Activated naive CD8-positive, alpha-beta T cell treated with anti-CD3 and anti-CD28 coated beads, Interleukin-2, amount 10 ng/mL, durations not matched to agents 7 days and 5 days (primary cell): ENCODE data around the gene FAF1. TPM values are rescaled to one million over a fixed set of nuclear protein-coding genes. Genes with fewer than 3 reads are reported as not detected.

ENCODE experiments used
- ATAC-seq: fragments of 150-1000 bp; cut with Tn5 transposase; one replicate; pipeline ENCODE4 v1.10.0; 2021; ENCODE audit warnings: low read depth, moderate library complexity
- POLR2A ChIA-PET: fragments of 350-600 bp; sonication (Branson Sonifier 250); formaldehyde crosslinking; loops from one replicate; lab custom pipeline; 2021; ENCODE audit warnings: antibody characterized with exemption; lab: Charles Lee
- DNase-seq: peaks from one replicate; pipeline ENCODE4 v3.0.0; 2021
- H3K27ac Mint-ChIP-seq: one replicate; pipeline ENCODE4 v1.8.0; 2022; ENCODE audit warnings: mild to moderate bottlenecking, mixed read lengths
- H3K27me3 Mint-ChIP-seq: one replicate; pipeline ENCODE4 v1.8.0; 2022; ENCODE audit warnings: mild to moderate bottlenecking, moderate library complexity, mixed read lengths
- H3K36me3 Mint-ChIP-seq: one replicate; pipeline ENCODE4 v1.8.0; 2021; ENCODE audit warnings: mild to moderate bottlenecking, mixed read lengths
- H3K4me1 Mint-ChIP-seq: one replicate; pipeline ENCODE4 v1.8.0; 2021; ENCODE audit warnings: mixed read lengths
- H3K4me3 Mint-ChIP-seq: one replicate; pipeline ENCODE4 v1.8.0; 2022; ENCODE audit warnings: mild to moderate bottlenecking, moderate library complexity, mixed read lengths
- H3K9me3 Mint-ChIP-seq: one replicate; pipeline ENCODE4 v1.8.0; 2021; ENCODE audit warnings: mixed read lengths
- total RNA-seq, 2 experiments: library from RNA; stranded (reverse); gene quantifications; one replicate each; pipeline ENCODE4 v1.2.3, GENCODE V29; 2021

The FAF1 gene
- total RNA-seq, 2 experiments from 2014 or later: 70.3 to 75.2 TPM

DNA sequence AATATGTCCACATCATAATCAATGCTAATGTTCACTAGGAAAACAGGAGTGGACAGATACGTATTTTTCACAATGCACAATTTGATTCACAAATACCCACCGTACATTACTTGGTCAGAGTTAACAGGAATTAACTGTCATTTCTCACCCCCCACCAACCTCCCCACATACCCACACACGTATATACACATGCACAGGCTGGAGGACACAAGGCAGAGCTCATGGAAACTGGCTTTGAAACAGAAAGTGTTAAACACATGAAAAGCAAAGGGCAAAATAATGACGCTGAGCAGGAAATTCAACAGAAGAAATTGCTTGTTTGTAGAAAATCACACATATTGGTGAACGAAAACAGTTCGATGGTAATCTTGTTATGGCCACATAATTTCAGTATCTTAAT lies 348.4 kb downstream of the FAF1 start:
- H3K4me3 Mint-ChIP-seq: peak overlapping the region; percentile 28
- DNase-seq (no peak), ATAC-seq (peak; percentile 56)
- H3K36me3 Mint-ChIP-seq: peaks cover 4% of the 10 kb centered on the region
- peaks cover 4% of the 10 kb centered on the region for H3K9me3 Mint-ChIP-seq
- POLR2A ChIA-PET: no interaction called here
- no peak overlapping the region for H3K27ac Mint-ChIP-seq
- no peaks in the 10 kb centered on the region for H3K27me3 Mint-ChIP-seq
- H3K4me1 Mint-ChIP-seq: peaks cover 3% of the 10 kb centered on the region

DNA sequence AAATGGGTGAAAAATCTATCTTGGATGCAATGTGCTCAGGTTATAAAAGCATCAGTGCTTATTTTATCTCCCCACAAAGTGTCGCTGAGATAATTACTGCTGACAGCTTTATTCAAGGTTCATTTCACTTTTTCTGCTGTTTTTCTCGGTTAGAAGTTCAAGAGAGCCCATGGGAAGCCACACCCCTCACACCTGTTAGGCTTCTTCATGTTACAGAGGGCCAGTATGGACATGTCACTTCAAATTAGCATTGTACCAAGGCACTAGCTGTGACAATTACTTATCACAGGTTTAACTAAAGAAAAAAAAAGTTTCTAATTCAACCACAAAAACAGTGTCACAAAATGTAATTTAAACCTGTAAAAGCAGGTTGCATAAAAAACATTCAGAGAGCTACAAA lies 349.5 kb downstream of the FAF1 start:
- Mint-ChIP-seq H3K36me3 (peaks cover 4% of the 10 kb centered on the region), H3K9me3 (peaks cover 3% of the 10 kb centered on the region), H3K4me1 (peaks cover 3% of the 10 kb centered on the region), H3K4me3 (no peak overlapping the region), H3K27me3 (no peaks in the 10 kb centered on the region), H3K27ac (no peak overlapping the region)
- ATAC-seq: no peak
- no peak for DNase-seq
- POLR2A ChIA-PET: no interaction called here

DNA sequence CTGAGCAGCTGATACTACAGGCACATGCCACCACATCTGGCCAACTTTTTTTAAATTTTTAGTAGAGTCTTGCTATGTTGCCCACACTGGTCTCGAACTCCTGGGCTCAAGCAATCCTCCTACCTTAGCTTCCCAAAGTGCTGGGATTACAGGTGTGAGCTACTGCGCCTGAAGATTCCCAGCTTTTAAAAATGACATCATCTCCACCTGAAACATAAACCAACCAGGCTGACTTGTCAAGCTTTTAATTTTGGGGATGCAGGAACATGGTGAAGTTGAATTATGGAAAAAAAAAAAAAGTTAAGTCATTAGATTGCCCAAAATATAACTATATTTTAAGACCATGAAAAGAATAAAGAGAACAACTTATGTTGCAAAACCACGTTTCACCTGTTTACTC lies 350.6 kb downstream of the FAF1 start:
- Mint-ChIP-seq H3K4me1 (peaks cover 3% of the 10 kb centered on the region), H3K9me3 (no peaks in the 10 kb centered on the region), H3K4me3 (no peak overlapping the region), H3K27me3 (no peaks in the 10 kb centered on the region), H3K27ac (no peak overlapping the region), H3K36me3 (peaks cover 1% of the 10 kb centered on the region)
- ATAC-seq (no peak), DNase-seq (no peak)
- POLR2A ChIA-PET: no interaction called here

DNA sequence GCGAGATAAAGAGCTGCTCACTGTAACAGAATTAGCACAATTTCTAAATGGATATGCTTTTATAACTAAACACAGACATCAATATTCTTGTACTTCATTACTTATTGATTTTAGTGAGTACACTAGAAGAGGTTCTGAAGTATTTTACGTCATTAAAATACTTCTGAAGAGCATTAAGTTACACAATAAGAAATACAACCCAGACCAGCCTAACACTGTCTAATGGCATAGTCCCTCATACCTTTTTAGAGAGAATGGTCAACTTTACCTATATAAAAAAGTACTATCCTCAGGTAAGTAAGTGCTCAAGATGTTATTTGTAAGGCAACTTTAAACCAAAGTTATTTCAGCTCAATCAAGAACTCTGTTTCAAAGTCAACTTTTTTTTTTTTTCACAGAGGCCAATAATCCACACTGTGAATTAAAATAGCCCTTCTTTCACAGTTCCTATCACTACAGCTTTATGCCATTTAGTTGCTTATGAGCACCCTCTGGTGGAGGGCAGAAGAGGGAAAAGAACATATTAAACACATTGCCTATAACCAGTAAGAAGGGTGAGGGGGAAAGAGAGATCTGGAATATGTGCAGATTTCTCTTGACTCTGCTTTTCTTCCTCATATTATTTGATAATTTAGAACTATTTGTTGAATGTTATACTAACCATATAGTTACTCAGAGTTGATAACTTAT lies 354.7 kb downstream of the FAF1 start:
- no peaks in the 10 kb centered on the region for H3K9me3 Mint-ChIP-seq
- H3K4me1 Mint-ChIP-seq: peaks cover 2% of the 10 kb centered on the region
- DNase-seq (no peak), ATAC-seq (no peak)
- no peak overlapping the region for H3K4me3 Mint-ChIP-seq
- peaks cover 1% of the 10 kb centered on the region for H3K36me3 Mint-ChIP-seq
- no peak overlapping the region for H3K27ac Mint-ChIP-seq
- no peaks in the 10 kb centered on the region for H3K27me3 Mint-ChIP-seq
- POLR2A ChIA-PET: no interaction called here

DNA sequence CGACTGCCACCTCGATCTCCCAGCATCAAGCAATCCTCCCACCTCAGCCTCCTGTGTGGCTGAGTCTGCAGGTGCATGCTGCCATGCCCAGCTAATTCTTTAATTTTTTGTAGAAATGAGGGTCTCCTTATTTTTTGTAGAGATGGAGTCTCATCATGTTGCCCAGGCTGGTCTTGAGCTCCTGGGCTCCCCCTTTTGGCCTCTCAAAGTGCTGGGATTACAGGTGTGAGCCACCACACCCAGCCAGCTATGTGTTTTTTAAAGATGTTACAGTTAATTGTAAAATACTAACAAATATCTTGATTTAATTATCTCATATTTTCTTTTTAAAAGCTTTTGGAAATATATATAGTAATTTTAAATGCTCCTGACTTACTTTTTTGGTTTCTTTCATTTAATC lies 355.5 kb downstream of the FAF1 start:
- H3K36me3 Mint-ChIP-seq: no peaks in the 10 kb centered on the region
- H3K4me3 Mint-ChIP-seq: no peak overlapping the region
- H3K9me3 Mint-ChIP-seq: no peaks in the 10 kb centered on the region
- H3K27ac Mint-ChIP-seq: no peak overlapping the region
- POLR2A ChIA-PET: no interaction called here
- ATAC-seq (no peak), DNase-seq (no peak)
- no peaks in the 10 kb centered on the region for H3K27me3 Mint-ChIP-seq
- H3K4me1 Mint-ChIP-seq: peaks cover 2% of the 10 kb centered on the region

DNA sequence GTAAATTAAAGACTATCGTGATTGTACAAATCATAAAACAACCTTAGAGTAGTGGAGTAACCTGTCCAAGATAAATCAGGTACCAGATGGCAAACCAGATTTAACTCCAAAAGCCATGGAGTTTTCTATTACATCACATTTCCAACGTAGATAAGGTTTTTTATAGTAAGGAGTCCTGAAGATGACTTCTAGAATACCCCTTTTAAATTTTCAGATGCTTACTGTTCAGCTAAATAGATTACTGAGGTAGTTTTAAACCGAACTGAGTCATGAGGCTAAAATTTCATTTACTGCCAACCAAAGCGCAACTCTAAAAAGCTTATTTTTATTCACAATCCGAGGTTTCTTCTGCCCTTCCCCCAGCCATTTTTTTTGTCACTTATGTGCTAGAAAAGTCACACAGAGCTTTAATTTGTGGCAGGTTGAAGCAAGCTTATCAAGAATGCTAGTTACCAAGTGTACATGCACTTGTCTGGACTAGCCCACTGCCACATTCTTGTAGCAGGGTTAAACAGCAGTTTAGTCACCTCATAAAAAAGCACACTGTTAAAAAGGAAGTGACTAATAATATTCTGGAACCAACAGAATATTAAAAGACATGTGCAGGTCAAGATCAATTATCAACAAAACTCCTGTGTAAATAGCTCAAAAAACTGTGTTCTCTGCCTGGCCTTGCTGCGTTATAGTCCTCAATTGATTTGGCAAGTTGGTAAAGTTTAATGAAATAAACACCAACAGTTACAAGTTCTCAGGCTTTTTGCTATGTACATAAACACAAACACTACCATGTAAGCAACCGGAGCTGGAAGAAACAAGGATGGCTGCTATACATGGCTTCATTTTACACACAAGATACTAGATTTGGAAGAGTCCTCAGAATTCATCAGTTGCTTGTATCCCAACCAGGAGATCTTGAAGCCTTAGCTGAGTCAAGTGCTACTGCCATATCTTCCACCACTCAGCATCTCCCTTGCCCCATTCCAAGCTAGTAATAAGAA lies 356.5 kb downstream of the FAF1 start:
- peaks cover under 1% of the 10 kb centered on the region for H3K36me3 Mint-ChIP-seq
- peaks cover 2% of the 10 kb centered on the region for H3K4me1 Mint-ChIP-seq
- no peak for ATAC-seq
- no peak for DNase-seq
- no peak overlapping the region for H3K27ac Mint-ChIP-seq
- H3K4me3 Mint-ChIP-seq: no peak overlapping the region
- no peaks in the 10 kb centered on the region for H3K9me3 Mint-ChIP-seq
- no peaks in the 10 kb centered on the region for H3K27me3 Mint-ChIP-seq
- POLR2A ChIA-PET: no interaction called here

DNA sequence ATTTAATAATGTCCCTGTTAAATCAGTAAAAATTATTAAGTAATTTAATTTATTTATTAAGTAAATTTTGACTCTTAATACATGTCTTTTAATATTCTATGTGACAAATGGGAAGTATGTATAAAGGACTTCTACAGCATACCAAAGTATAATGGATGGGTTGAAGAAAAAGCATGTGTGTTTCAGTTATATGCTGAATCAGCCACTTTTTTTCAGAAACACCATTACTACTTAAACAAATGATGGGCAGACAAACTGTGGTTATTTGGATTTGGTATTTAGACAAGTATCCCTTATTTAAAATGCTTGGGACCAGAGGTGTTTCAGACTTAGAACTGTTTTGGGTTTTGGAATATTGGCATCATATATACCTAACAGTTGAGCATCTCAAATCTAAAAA lies 360.5 kb downstream of the FAF1 start:
- H3K9me3 Mint-ChIP-seq: no peaks in the 10 kb centered on the region
- no peak overlapping the region for H3K4me3 Mint-ChIP-seq
- no peak for ATAC-seq
- POLR2A ChIA-PET: no interaction called here
- H3K27me3 Mint-ChIP-seq: no peaks in the 10 kb centered on the region
- peaks cover 12% of the 10 kb centered on the region for H3K36me3 Mint-ChIP-seq
- peaks cover 2% of the 10 kb centered on the region for H3K4me1 Mint-ChIP-seq
- no peak for DNase-seq
- H3K27ac Mint-ChIP-seq: no peak overlapping the region

DNA sequence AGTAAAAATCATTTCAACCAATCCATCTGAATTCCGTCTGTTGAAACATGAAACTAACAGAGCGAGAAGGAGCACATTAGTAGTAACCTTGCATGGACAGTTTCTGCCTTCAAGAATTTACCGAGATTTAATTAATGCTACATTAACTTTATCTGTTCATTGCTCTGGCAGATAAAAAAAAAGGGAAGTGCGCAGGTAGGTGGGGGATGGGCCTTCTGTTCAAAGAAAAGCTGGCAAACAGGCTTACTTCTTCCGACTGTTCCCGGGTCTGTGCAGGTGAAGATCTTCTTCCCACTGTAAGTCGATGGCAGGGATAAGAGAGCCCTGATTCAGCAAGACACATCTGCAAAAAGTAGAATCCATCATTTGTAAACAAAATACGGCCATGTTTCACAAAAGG lies 364.2 kb downstream of the FAF1 start:
- no peaks in the 10 kb centered on the region for H3K9me3 Mint-ChIP-seq
- no peak overlapping the region for H3K4me3 Mint-ChIP-seq
- H3K4me1 Mint-ChIP-seq: no peaks in the 10 kb centered on the region
- peaks cover 22% of the 10 kb centered on the region for H3K36me3 Mint-ChIP-seq
- H3K27ac Mint-ChIP-seq: no peak overlapping the region
- no peak for DNase-seq
- POLR2A ChIA-PET: no interaction called here
- no peak for ATAC-seq
- H3K27me3 Mint-ChIP-seq: no peaks in the 10 kb centered on the region

DNA sequence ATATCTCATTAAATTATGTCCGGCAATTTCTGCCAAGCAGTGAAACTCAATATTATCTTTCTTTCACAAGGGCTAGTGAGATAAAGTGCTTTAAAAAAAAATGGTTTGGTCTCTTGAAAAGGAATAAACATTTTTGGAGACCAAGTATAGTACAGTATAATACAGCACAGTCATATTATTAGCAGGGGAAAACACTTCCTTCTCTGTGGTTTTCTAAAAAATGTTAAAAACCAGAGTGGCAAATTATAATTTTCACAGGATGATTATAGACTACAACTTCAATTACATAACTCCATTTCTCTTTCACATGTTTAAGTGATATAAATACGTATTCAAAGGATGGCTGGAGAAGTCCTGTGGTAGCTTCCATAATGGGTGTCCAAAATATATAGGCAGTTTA lies 366.6 kb downstream of the FAF1 start:
- H3K9me3 Mint-ChIP-seq: no peaks in the 10 kb centered on the region
- H3K4me1 Mint-ChIP-seq: no peaks in the 10 kb centered on the region

DNA sequence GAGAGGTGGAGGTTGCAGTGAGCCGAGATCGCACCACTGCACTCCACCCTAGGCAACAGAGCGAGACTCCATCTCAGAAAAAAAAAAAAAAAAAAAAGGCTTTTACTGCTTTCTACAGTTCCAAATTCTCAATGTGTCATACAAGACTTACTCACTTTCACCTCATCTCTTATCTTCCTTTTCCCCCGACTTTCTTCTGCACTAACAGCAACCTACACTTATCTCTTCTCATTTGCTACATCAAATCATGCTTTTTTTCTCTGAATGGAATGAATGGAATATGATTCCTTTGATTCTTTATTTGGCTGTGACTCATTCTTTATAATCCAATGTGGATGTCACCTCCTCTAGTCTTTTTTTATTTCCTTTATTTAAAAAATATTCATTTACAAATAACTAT lies 368.5 kb downstream of the FAF1 start:
- no peak for DNase-seq
- Mint-ChIP-seq H3K36me3 (peaks cover 24% of the 10 kb centered on the region), H3K27me3 (no peaks in the 10 kb centered on the region), H3K9me3 (no peaks in the 10 kb centered on the region), H3K4me3 (no peak overlapping the region), H3K27ac (no peak overlapping the region), H3K4me1 (no peaks in the 10 kb centered on the region)
- no peak for ATAC-seq
- POLR2A ChIA-PET: no interaction called here

More for the DNA sequence above, 366.6 kb downstream of the FAF1 start:
- ATAC-seq (no peak), DNase-seq (no peak)
- H3K27ac Mint-ChIP-seq: no peak overlapping the region
- no peak overlapping the region for H3K4me3 Mint-ChIP-seq
- peaks cover 21% of the 10 kb centered on the region for H3K36me3 Mint-ChIP-seq
- no peaks in the 10 kb centered on the region for H3K27me3 Mint-ChIP-seq
- POLR2A ChIA-PET: interaction anchor here (0.7 kb wide), 1 partner anchor 253 kb away, joined by 5 read pairs; no protein-coding TSS in a partner anchor

DNA sequence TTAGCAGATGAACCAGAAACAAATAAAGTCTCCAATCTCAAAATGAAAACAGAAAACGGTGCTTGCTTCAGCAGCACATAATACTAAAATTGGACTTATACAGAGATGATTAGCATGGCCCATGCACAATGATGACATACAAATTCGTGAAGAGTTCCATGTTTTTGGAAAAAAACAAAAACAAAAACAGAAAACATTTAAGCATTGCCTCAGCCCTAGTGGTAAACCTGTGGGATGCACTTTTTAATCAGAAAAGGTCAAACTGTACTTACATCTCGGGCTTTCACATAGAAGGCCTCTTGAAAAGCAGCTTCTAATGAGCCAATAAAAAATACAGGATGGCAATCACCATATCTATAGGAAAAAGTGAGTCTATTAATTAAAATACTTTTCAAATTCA lies 377.7 kb downstream of the FAF1 start:
- DNase-seq (no peak), ATAC-seq (no peak)
- Mint-ChIP-seq H3K4me1 (no peaks in the 10 kb centered on the region), H3K36me3 (peaks cover 11% of the 10 kb centered on the region), H3K27ac (no peak overlapping the region), H3K27me3 (no peaks in the 10 kb centered on the region), H3K4me3 (no peak overlapping the region), H3K9me3 (no peaks in the 10 kb centered on the region)
- POLR2A ChIA-PET: no interaction called here

DNA sequence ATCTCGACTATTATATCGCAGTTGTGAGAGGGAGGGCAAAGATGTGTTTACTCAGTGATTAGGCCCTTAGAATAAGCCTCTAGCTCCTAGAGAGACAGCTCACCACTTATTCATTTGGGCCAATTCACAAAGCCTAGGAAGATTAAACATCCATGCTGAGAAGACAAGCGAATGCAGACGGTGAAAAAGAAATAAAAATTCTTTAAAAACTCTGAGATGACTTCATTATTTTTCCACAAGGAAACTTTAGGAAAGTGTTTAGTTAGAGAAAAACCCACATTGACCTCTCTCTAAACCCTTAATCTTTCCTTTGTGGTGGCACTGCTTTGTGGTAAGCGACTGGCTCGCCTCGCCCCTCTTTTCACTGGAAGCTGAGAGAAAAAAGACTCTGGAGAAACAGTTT lies 390.0 kb downstream of the FAF1 start:
- no peak overlapping the region for H3K27ac Mint-ChIP-seq
- no peaks in the 10 kb centered on the region for H3K27me3 Mint-ChIP-seq
- no peaks in the 10 kb centered on the region for H3K9me3 Mint-ChIP-seq
- DNase-seq: no peak
- no peaks in the 10 kb centered on the region for H3K4me1 Mint-ChIP-seq
- no peak for ATAC-seq
- POLR2A ChIA-PET: no interaction called here
- H3K36me3 Mint-ChIP-seq: peaks cover 17% of the 10 kb centered on the region
- H3K4me3 Mint-ChIP-seq: no peak overlapping the region

DNA sequence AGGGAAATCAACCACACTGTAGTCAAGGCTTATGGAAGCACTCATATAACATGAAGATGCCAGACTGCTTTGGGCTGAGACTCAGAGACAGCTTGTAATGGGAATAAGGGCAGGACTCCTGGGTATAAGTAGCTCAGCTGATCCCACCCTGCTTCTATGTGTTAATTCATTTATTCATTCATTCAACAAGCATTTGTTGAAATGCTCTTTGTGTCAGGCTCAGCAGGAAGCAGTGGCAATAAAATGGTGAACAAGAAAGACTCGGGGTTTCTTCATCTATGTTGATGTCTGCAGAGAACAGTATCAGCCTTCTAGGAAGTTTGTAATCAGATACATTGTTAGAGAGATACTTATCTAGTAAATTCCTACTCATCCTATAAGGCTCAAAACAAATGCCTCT lies 391.3 kb downstream of the FAF1 start:
- H3K4me1 Mint-ChIP-seq: no peaks in the 10 kb centered on the region
- no peaks in the 10 kb centered on the region for H3K9me3 Mint-ChIP-seq
- H3K27ac Mint-ChIP-seq: no peak overlapping the region
- no peak overlapping the region for H3K4me3 Mint-ChIP-seq
- no peak for DNase-seq
- no peak for ATAC-seq
- no peaks in the 10 kb centered on the region for H3K27me3 Mint-ChIP-seq
- H3K36me3 Mint-ChIP-seq: peaks cover 15% of the 10 kb centered on the region
- POLR2A ChIA-PET: no interaction called here

DNA sequence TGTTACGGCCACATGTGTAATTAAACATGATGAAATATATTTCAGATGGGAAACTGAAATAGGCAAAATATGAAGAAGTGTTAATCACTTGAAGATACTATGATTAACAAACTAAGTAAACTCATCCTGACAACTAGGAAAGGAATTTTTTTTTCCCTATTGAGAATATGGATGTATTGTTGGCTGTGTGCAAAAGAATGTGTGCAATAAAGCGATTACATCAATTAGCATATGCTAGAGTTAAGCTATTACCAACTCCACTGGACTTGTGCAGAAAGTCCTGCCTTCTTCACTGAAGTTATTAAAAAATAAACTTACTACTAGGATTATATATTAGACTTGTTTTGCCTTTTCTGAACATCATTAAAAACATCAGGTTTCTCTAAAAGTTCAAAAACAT lies 393.7 kb downstream of the FAF1 start:
- DNase-seq (no peak), ATAC-seq (no peak)
- Mint-ChIP-seq H3K4me3 (no peak overlapping the region), H3K27ac (no peak overlapping the region), H3K36me3 (peaks cover 15% of the 10 kb centered on the region), H3K27me3 (no peaks in the 10 kb centered on the region), H3K4me1 (no peaks in the 10 kb centered on the region), H3K9me3 (no peaks in the 10 kb centered on the region)
- POLR2A ChIA-PET: no interaction called here
